ENCODE measurements around the gene PPIF. TPM values are rescaled to one million over a fixed set of nuclear protein-coding genes. Genes with fewer than 3 reads are reported as not detected.

The PPIF gene
- polyA plus RNA-seq, 1 donor (not counting 4 experiments of a cell fraction or from before 2014, with no cell fraction given) = 71.3 TPM

DNA sequence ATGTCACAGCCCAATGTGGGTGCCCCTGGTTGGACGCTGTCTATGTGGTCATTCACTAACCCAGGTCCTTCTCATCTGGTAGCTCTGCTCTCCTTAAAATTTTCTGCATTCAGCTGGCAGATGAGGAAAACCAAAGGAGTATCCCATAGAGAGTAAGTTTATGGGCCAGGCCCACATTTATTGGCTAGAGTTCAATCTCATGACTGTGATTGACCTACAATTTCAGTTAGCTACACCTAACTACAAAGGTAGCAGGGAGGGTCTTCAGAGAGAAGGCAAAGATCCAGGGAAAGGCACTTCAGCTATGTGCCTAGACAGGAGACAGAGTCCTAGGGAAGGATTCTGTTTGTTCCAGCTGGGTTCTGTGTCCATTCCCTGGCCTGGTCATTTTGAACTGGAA, 23.7 kb upstream of the PPIF start:
- H3K79me2 ChIP-seq (ENCODE audit: control insufficient read depth, insufficient read depth, low read length) = no peaks in the 10 kb centered on the region
- no peaks in the 10 kb centered on the region for H3K9me3 ChIP-seq (ENCODE audit: control insufficient read depth, low read depth, low read length)
- dilution Hi-C loops (cut with MboI; ENCODE audit: extremely low pct_ligation_motif_present, low sequenced_read_pairs) = no loop called here
- DNase-seq (ENCODE audit: low read depth, low spot score) (no peak), FAIRE-seq (no peak)
- H3K27ac ChIP-seq (ENCODE audit: control insufficient read depth, insufficient read depth, low read length) = peak overlapping the region; percentile 55
- H3K9me1 ChIP-seq (ENCODE audit: control insufficient read depth, extremely low read depth, insufficient read depth, low read length) = no peaks in the 10 kb centered on the region
- no peak overlapping the region for H3K9ac ChIP-seq (ENCODE audit: control insufficient read depth, extremely low read depth, insufficient read depth, low read length)
- H2AFZ ChIP-seq (ENCODE audit: control insufficient read depth, low read length) = no peak overlapping the region
- peak overlapping the region; percentile 25 for H3K4me2 ChIP-seq (ENCODE audit: control insufficient read depth, extremely low read depth, insufficient read depth, low read depth, low read length)
- no peaks in the 10 kb centered on the region for H3K27me3 ChIP-seq (ENCODE audit: control insufficient read depth, extremely low read depth, insufficient read depth, low read length)
- H3K4me3 ChIP-seq (ENCODE audit: control insufficient read depth in 2 of 3, extremely low read depth in 1 of 3, insufficient read depth in 2 of 3, low read depth in 1 of 3, low read length in 3 of 3) = no peak overlapping the region
- TF ChIP-seq, protein P1, sequence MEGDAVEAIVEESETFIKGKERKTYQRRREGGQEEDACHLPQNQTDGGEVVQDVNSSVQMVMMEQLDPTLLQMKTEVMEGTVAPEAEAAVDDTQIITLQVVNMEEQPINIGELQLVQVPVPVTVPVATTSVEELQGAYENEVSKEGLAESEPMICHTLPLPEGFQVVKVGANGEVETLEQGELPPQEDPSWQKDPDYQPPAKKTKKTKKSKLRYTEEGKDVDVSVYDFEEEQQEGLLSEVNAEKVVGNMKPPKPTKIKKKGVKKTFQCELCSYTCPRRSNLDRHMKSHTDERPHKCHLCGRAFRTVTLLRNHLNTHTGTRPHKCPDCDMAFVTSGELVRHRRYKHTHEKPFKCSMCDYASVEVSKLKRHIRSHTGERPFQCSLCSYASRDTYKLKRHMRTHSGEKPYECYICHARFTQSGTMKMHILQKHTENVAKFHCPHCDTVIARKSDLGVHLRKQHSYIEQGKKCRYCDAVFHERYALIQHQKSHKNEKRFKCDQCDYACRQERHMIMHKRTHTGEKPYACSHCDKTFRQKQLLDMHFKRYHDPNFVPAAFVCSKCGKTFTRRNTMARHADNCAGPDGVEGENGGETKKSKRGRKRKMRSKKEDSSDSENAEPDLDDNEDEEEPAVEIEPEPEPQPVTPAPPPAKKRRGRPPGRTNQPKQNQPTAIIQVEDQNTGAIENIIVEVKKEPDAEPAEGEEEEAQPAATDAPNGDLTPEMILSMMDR (optimal IDR thresholded peaks at IDR 0.05 in 1 of 3, IDR thresholded peaks at IDR 0.05 in 1 of 3, conservative IDR thresholded peaks at IDR 0.05 in 1 of 3; ENCODE audit: extremely low read depth in 1 of 3, insufficient read depth in 2 of 3, low read length in 3 of 3) = no peak
- TF ChIP-seq EZH2 (IDR thresholded peaks at IDR 0.05; ENCODE audit: low read length) = no peak
- peaks cover 42% of the 10 kb centered on the region for H3K4me1 ChIP-seq (ENCODE audit: control insufficient read depth, extremely low read depth, insufficient read depth, low read length)
- no peaks in the 10 kb centered on the region for H3K36me3 ChIP-seq (ENCODE audit: control insufficient read depth in 2 of 2, extremely low read depth in 1 of 2, insufficient read depth in 2 of 2, low read length in 2 of 2)
- no peaks in the 10 kb centered on the region for H4K20me1 ChIP-seq (ENCODE audit: control insufficient read depth, extremely low read depth, insufficient read depth, low read length)

DNA sequence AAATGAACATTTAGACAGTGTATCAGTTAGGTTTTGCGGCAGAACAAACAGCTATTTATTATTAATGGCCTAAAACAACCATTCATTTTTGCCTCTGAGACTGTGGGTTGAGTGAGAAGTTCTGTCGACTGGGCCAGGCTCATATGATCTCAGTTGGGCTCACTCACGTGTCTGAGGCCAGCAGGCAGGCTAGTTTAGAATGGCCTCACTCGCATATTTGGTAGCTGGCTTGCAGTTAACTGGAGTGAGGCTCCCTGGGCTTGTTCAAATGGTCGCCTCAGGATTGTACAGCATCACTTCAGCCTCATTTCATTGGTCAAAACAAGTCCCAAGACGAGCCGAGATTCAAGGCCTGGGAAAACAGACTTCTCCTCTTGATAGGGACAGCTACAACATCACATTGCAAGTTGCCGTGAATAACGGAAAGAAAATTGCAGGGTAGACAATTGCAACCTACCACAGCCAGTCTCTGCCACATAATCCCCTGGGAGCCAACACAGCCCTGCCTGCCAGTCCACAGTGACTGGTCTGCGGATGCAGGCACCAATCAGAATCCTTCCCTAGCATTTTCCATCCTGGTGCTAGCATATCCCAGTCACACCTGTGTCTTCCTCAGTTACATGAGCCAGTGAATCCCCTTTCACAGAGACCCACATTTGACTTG, 23.1 kb upstream of the PPIF start:
- H3K36me3 ChIP-seq (ENCODE audit: control insufficient read depth in 2 of 2, extremely low read depth in 1 of 2, insufficient read depth in 2 of 2, low read length in 2 of 2) = no peaks in the 10 kb centered on the region
- no peaks in the 10 kb centered on the region for H3K9me3 ChIP-seq (ENCODE audit: control insufficient read depth, low read depth, low read length)
- no peak overlapping the region for H3K9ac ChIP-seq (ENCODE audit: control insufficient read depth, extremely low read depth, insufficient read depth, low read length)
- DNase-seq (ENCODE audit: low read depth, low spot score) (no peak), FAIRE-seq (no peak)
- no peak overlapping the region for H3K4me2 ChIP-seq (ENCODE audit: control insufficient read depth, extremely low read depth, insufficient read depth, low read depth, low read length)
- no peak overlapping the region for H3K4me3 ChIP-seq (ENCODE audit: control insufficient read depth in 2 of 3, extremely low read depth in 1 of 3, insufficient read depth in 2 of 3, low read depth in 1 of 3, low read length in 3 of 3)
- H3K9me1 ChIP-seq (ENCODE audit: control insufficient read depth, extremely low read depth, insufficient read depth, low read length) = no peaks in the 10 kb centered on the region
- H3K27ac ChIP-seq (ENCODE audit: control insufficient read depth, insufficient read depth, low read length) = no peak overlapping the region
- no peaks in the 10 kb centered on the region for H4K20me1 ChIP-seq (ENCODE audit: control insufficient read depth, extremely low read depth, insufficient read depth, low read length)
- TF ChIP-seq, protein P1 (optimal IDR thresholded peaks at IDR 0.05 in 1 of 3, IDR thresholded peaks at IDR 0.05 in 1 of 3, conservative IDR thresholded peaks at IDR 0.05 in 1 of 3; ENCODE audit: extremely low read depth in 1 of 3, insufficient read depth in 2 of 3, low read length in 3 of 3) = no peak
- no peak for TF ChIP-seq EZH2 (IDR thresholded peaks at IDR 0.05; ENCODE audit: low read length)
- H2AFZ ChIP-seq (ENCODE audit: control insufficient read depth, low read length) = no peak overlapping the region
- H3K79me2 ChIP-seq (ENCODE audit: control insufficient read depth, insufficient read depth, low read length) = no peaks in the 10 kb centered on the region
- no peaks in the 10 kb centered on the region for H3K27me3 ChIP-seq (ENCODE audit: control insufficient read depth, extremely low read depth, insufficient read depth, low read length)
- H3K4me1 ChIP-seq (ENCODE audit: control insufficient read depth, extremely low read depth, insufficient read depth, low read length) = peaks cover 48% of the 10 kb centered on the region
- dilution Hi-C loops (cut with MboI; ENCODE audit: extremely low pct_ligation_motif_present, low sequenced_read_pairs) = no loop called here

Measured in keratinocyte (primary cell).